K562 (cell line): ENCODE measurements around the gene HTR3B. TPM values are rescaled to one million over a fixed set of nuclear protein-coding genes. Genes with fewer than 3 reads are reported as not detected.

Experiments used
- ATAC-seq: fragments of 200-7000 bp; cut with Tn5 transposase; 3 replicates; pipeline ENCODE4 v1.9.1; 2020; ENCODE audit warnings: moderate library complexity
- BruUV-seq: library from RNA; stranded (reverse); fragments of 400-500 nt; replicated peaks from 2 replicates; lab custom pipeline; 2021; lab: Mats Ljungman, UMichigan
- CTCF ChIA-PET: fragments of 300-600 bp; formaldehyde crosslinking; extraction: SDS; loops from one replicate; lab custom pipeline; 2021; ENCODE audit warnings: low intra/inter-chr PET ratio; lab: Yijun Ruan, JAX
- POLR2A ChIA-PET: fragments of 300-600, 350-650 bp; sonication (Branson Sonifier 250); formaldehyde crosslinking; extraction: SDS; loops from one replicate; lab custom pipeline; 2021; ENCODE audit warnings: antibody characterized with exemption, inconsistent platforms; lab: Yijun Ruan, JAX
- DNase-seq, 4 experiments: peaks; one replicate each; pipeline versions ENCODE4 v3.0.0 to v3.0.0-alpha.2; 2011 to 2018; ENCODE audit warnings: low spot score in 3 of 4, mixed read lengths in 3 of 4; ENCODE audit errors: extremely low read depth in 1 of 4
- FAIRE-seq: peaks from 2 replicates; lab custom pipeline; 2011; peaks lifted over from hg19 to GRCh38; lab: Jason Lieb, UNC
- H2AFZ ChIP-seq: 2 replicates; pipeline ENCODE4 v1.6.0; 2011; ENCODE audit warnings: low read depth, low read length, control low read depth, inconsistent platforms
- H3K27ac ChIP-seq: fragments of 200-600 bp; 3 replicates; pipeline ENCODE4 v1.8.0; 2011; ENCODE audit warnings: low read depth, mild to moderate bottlenecking, control low read depth, inconsistent platforms, low read length, moderate library complexity, mixed read lengths; ENCODE audit errors: extremely low read depth
- H3K27me3 ChIP-seq, 2 experiments: fragments of 300-600 bp in 1 of 2; 2 replicates in 1 of 2; 3 replicates in 1 of 2; pipeline versions ENCODE4 v1.6.0 to v1.8.0; 2011; ENCODE audit warnings: inconsistent platforms in 2 of 2, low read length in 2 of 2, mild to moderate bottlenecking in 1 of 2, mixed read lengths in 1 of 2, moderate library complexity in 1 of 2; ENCODE audit not compliant: control insufficient read depth in 2 of 2, insufficient read depth in 2 of 2
- H3K36me3 ChIP-seq: fragments of 300-600 bp; 3 replicates; pipeline ENCODE4 v1.8.0; 2011; ENCODE audit warnings: mild to moderate bottlenecking, low read length, inconsistent platforms; ENCODE audit not compliant: control insufficient read depth, insufficient read depth
- H3K4me1 ChIP-seq, 2 experiments: fragments of 200-600 bp in 1 of 2; replicated peaks in 1 of 2; 2 replicates in 1 of 2; 3 replicates in 1 of 2; pipeline versions ENCODE4 v1.5.1 to v1.8.0; 2011; ENCODE audit warnings: inconsistent platforms in 2 of 2, low read length in 2 of 2, mild to moderate bottlenecking in 1 of 2, mixed read lengths in 1 of 2, moderate library complexity in 1 of 2; ENCODE audit not compliant: control insufficient read depth in 2 of 2, insufficient read depth in 2 of 2
- H3K4me2 ChIP-seq: 2 replicates; pipeline ENCODE4 v1.6.1; 2011; ENCODE audit warnings: low read length, control low read depth, inconsistent platforms, mixed read lengths; ENCODE audit not compliant: insufficient read depth
- H3K4me3 ChIP-seq: fragments of 200-600 bp; sonication (generic), shearing (Covaris generic); 2 replicates; pipeline ENCODE4 v1.5.1; 2016; ENCODE audit warnings: control low read depth, inconsistent platforms
- H3K79me2 ChIP-seq: fragments of 200-600 bp; 3 replicates; pipeline ENCODE4 v1.8.0; 2011; ENCODE audit warnings: low read length, inconsistent platforms; ENCODE audit not compliant: control insufficient read depth, insufficient read depth
- H3K9ac ChIP-seq, 2 experiments: 2 replicates each; pipeline versions ENCODE4 v1.6.0 to v1.6.1; 2011; ENCODE audit warnings: low read depth in 2 of 2, low read length in 2 of 2, control low read depth in 1 of 2, inconsistent platforms in 1 of 2, mild to moderate bottlenecking in 1 of 2, mixed read lengths in 1 of 2; ENCODE audit not compliant: insufficient read depth in 1 of 2
- H3K9me1 ChIP-seq: one replicate; pipeline ENCODE4 v1.6.0; 2011; ENCODE audit warnings: inconsistent platforms, mild to moderate bottlenecking, low read length, moderate library complexity; ENCODE audit not compliant: control insufficient read depth, insufficient read depth
- H3K9me3 ChIP-seq: replicated peaks from 2 replicates; pipeline ENCODE4 v1.5.1; 2011; ENCODE audit warnings: low read depth, low read length, inconsistent platforms; ENCODE audit not compliant: control insufficient read depth, insufficient read depth
- H4K20me1 ChIP-seq: replicated peaks from 2 replicates; pipeline ENCODE4 v1.6.1; 2011; ENCODE audit warnings: low read length, inconsistent platforms, mixed read lengths; ENCODE audit not compliant: control insufficient read depth, insufficient read depth
- ARHGAP35 ChIP-seq: fragments of 450-650 bp; IDR thresholded peaks from 2 replicates; pipeline ENCODE4 v1.6.1; 2018; ENCODE audit not compliant: partially characterized antibody
- ATF3 ChIP-seq, 2 experiments: fragments of 450-650 bp in 1 of 2; sonication (generic) in 1 of 2; formaldehyde crosslinking in 1 of 2; IDR thresholded peaks in 1 of 2; conservative IDR thresholded peaks in 1 of 2; 2 replicates each; pipeline versions ENCODE4 v1.6.1 to v1.8.1; 2016 to 2023; ENCODE audit warnings: mild to moderate bottlenecking in 2 of 2, moderate library complexity in 2 of 2, inconsistent platforms in 1 of 2, missing genetic modification reagents in 1 of 2
- CHCHD3 ChIP-seq: fragments of 250-450 bp; sonication (Bioruptor Pico); IDR thresholded peaks from 2 replicates; pipeline ENCODE4 v2.1.2; 2022; ENCODE audit warnings: mild to moderate bottlenecking
- CUX1 ChIP-seq: fragments of 200-800 bp; sonication (Bioruptor generic); IDR thresholded peaks from 2 replicates; pipeline ENCODE4 v1.6.1; 2016; ENCODE audit warnings: missing genetic modification characterization, missing compliant biosample characterization
- KAT8 ChIP-seq: fragments of 450-650 bp; IDR thresholded peaks from 2 replicates; pipeline ENCODE4 v1.6.1; 2016; ENCODE audit warnings: low read depth, mild to moderate bottlenecking
- MAFG ChIP-seq: fragments of 450-650 bp; conservative IDR thresholded peaks from 2 replicates; pipeline ENCODE4 v1.6.1; 2016; ENCODE audit warnings: missing genetic modification characterization, missing compliant biosample characterization
- WGBS: fragments of 100-300 bp; shearing (Covaris generic); methylation state at CpG from one replicate; pipeline ENCODE4 v1.1.6; 2016; ENCODE audit warnings: low coverage, mixed read lengths; ENCODE audit not compliant: insufficient coverage; ENCODE audit errors: missing lambda C conversion rate; 5-methylcytosine and 5-hydroxymethylcytosine counted together
- in situ Hi-C: fragments of 300-500 bp; cut with MboI; formaldehyde crosslinking; loops from 4 replicates; pipeline ENCODE4 v1.15.0; 2018; ENCODE audit warnings: inconsistent platforms, mixed read lengths
- intact Hi-C: fragments of 100-400 bp; cut with micrococcal nuclease; formaldehyde crosslinking; loops from 2 replicates; pipeline ENCODE4 v1.14.2; 2022
- polyA plus RNA-seq, 8 experiments: library from polyadenylated mRNA; depleted of rRNA in 4 of 8; stranded (reverse) in 5 of 8; unstranded in 3 of 8; fragments of >200 nt; fragmentation: Nextera tagmentation in 2 of 8; fragmentation: Illumina TruSeq in 1 of 8; extraction: Ambion mirVana in 2 of 8; extraction: Trizol in 1 of 8; gene quantifications; 2 replicates each; pipeline versions ENCODE4 v1.2.1 to v1.2.3, GENCODE V29; 2011 to 2014; ENCODE audit warnings: inconsistent platforms in 1 of 8, missing spikeins in 1 of 8
- total RNA-seq, 7 experiments: library from RNA; depleted of rRNA in 6 of 7; stranded (reverse); fragments of >200 nt in 6 of 7; fragmentation: Illumina TruSeq in 2 of 7; extraction: Trizol in 2 of 7; gene quantifications; 2 replicates each; pipeline versions ENCODE4 v1.2.1 to v1.2.3, GENCODE V29; 2011 to 2021; ENCODE audit warnings: low replicate concordance in 1 of 7

Gene HTR3B
- total and polyA plus RNA-seq, 9 of the 15 experiments (the other 6 are each of a cell fraction or from before 2014, with no cell fraction given): not detected

GRCh38 chr11:113856966-113857759 is 47.4 kb upstream of the HTR3B start:
- no peak overlapping the region for H3K4me3 ChIP-seq
- H2AFZ ChIP-seq: no peak overlapping the region
- in situ Hi-C loops (no loop called here), intact Hi-C loops (no loop called here)
- ATAC-seq (no peak), DNase-seq (no peak), FAIRE-seq (no peak)
- CTCF ChIA-PET: no interaction called here
- H3K36me3 ChIP-seq: peaks cover 12% of the 10 kb centered on the region; the same call in 1 of the 3 replicates
- no peak for TF ChIP-seq CHCHD3 (CRISPR knock-in tag)
- H3K79me2 ChIP-seq: peaks cover 4% of the 10 kb centered on the region; the same call in 2 of the 3 replicates
- H3K4me1 ChIP-seq: no peaks in the 10 kb centered on the region
- H3K4me2 ChIP-seq: no peak overlapping the region
- POLR2A ChIA-PET: no interaction called here
- BruUV-seq: no TSS peak
- no peak overlapping the region for H3K27ac ChIP-seq
- H3K9me3 ChIP-seq: no peaks in the 10 kb centered on the region
- peaks cover 3% of the 10 kb centered on the region for H3K9me1 ChIP-seq
- no peaks in the 10 kb centered on the region for H3K27me3 ChIP-seq
- WGBS: 54% methylated on average over 5 of the region's 5 CpGs
- H4K20me1 ChIP-seq: no peaks in the 10 kb centered on the region; the same call in 1 of the 2 replicates
- H3K9ac ChIP-seq: no peak overlapping the region

- POLR2A ChIA-PET: interaction anchor here (1.4 kb wide), 1 partner anchor 11 kb away, joined by 3 read pairs; no protein-coding TSS in a partner anchor
- no peaks in the 10 kb centered on the region for H3K36me3 ChIP-seq
- intact Hi-C loops (no loop called here), in situ Hi-C loops (no loop called here)
- CTCF ChIA-PET: no interaction called here
- DNase-seq: no peak
- H3K9ac ChIP-seq: no peak overlapping the region
- no peak overlapping the region for H3K4me3 ChIP-seq
- H4K20me1 ChIP-seq: no peaks in the 10 kb centered on the region; the same call in 1 of the 2 replicates
- H3K9me1 ChIP-seq: peaks cover 3% of the 10 kb centered on the region
- BruUV-seq: no TSS peak
- H3K9me3 ChIP-seq: no peaks in the 10 kb centered on the region
- no peaks in the 10 kb centered on the region for H3K4me1 ChIP-seq
- no peak overlapping the region for H2AFZ ChIP-seq
- no peak for FAIRE-seq
- ATAC-seq: no peak
- no peak overlapping the region for H3K27ac ChIP-seq
- H3K4me2 ChIP-seq: no peak overlapping the region
- peaks cover 6% of the 10 kb centered on the region; the same call in 2 of the 3 replicates for H3K79me2 ChIP-seq
- H3K27me3 ChIP-seq: no peaks in the 10 kb centered on the region
- TF ChIP-seq CUX1 (CRISPR knock-in tag): no peak
- TF ChIP-seq ATF3 (IDR thresholded peaks at IDR 0.05): no peak
- TF ChIP-seq ATF3 (CRISPR knock-in tag; conservative IDR thresholded peaks at IDR 0.05): no peak
- no peak for TF ChIP-seq KAT8
- no peak for TF ChIP-seq MAFG (tag)
- TF ChIP-seq ARHGAP35: no peak
Measured at GRCh38 chr11:113859665-113860064, 44.9 kb upstream of the HTR3B start.
